ENCODE measurements around the gene AHR.

The AHR gene

DNA sequence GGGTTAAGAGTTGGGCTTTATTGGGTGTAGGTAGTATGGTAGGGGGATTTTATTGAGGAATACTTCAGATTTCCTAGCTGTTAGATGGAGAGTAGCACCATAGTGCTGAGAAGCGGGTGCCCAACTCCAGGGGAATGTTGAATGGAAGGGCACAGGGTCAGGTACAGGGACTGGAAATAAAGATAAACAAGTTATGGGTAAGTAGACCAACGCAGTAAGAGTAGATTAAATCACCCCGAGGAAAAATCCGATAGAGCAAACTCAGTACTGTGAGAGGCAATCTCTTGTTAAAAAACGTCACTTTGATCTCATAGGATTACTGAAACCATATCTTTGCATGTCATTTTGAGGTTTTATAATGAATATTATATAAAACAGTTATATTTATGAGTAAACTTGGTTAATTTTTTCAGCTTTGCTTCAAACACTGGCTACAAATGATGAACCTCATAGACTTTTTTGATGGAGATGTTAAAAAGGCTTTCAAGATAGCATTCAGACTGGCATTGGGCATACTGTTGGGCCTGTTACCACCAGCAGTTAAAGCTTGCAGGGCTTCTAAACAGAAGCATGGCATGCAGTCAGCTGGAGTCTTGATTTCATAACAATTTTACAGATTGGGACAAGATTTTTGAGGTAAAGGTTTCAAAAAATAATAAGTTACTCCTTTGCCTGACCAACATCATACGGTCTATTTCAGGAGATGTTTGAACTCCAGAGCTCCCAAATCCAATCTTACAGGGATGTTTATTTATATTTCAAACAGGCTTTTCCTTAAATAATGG lies 7.1 kb downstream of the AHR start:
- DNase-seq = no peak

DNA sequence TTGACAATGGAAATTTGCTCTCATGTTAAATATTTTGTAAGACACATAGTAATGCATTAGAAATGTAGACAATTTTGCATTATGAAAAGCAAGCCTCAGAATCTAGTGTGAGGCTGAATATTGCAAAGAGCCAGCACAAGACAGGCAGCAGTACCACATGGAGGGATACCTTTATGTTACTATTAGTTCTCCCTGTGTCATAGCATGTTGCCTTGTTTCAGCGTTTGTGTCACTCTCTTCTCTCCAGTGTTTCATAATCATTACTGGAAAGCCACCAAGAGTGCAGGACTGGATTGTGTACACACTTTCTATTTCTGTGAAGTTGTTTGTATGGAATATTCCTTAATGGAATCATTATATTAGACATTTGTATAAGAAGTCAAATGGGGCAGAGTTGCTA lies 8.5 kb downstream of the AHR start:
- DNase-seq = no peak

DNA sequence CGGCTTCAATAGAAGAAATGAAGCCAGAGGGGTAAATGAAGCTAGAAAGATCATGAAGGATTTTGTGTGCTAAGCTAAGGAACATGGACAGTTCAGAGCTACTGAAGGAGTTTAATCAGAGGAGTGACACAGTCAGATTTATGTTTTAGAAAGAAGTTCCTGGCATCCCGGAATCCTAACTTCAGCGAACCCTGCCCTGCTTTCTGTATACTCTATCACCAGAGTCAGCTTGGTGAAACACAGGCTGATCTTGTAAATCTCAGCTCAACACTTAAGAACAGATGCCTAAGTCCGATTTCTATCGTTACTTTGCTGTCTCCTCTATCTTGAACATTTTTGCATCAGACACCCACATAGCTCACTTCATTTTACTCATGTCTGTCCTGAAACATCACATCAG lies 9.1 kb downstream of the AHR start:
- DNase-seq = no peak

DNA sequence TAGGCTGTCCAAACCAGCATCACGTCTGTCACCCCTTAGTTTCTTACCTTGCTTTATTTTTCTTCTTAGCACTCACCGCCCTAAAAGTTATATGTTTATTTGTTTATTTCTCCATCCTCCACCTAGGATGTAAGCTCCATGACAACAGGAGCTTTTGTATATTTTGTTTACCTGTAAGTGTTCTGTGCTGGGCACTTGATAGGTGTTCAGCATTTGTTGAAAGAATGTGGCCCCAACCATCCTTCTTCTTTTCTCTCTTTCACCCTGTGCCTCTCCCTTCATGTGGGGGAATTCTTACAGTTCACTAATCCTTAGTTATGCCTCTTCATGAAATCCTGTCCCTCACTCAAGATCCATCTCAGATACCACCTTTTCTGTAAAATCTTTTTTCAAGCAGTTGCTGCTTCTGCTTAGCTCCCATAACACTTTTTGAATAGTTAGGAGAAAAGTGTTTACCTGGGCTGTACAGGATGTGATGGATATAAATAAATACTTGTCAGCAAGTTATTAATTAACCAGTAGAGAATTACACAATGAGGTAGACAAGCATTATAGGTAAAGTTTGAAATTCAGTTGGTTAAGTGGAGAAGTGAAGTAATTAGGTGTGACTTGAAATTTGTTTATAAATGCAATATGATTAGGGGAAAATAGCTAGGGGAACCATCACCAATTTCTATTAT lies 9.7 kb downstream of the AHR start:
- no peak for DNase-seq

DNA sequence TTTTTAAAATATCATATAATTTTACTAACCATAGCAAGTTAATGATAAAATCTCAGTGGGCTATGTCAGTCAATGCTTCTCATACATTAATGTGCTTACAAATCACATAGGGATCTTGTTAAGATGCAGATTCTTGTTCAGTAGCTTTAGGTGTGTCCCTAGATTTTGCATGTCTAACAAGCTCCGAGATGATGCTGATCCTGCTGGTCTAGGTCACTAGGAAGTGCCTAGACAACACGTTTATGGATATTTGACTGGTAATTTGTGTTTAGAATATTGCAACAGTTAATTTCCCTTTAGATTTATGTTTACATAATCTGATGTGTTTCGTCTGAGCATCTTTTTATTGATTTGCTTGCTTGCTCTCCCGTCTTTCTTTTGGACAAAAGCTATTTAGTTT lies 12.7 kb downstream of the AHR start:
- DNase-seq = no peak

DNA sequence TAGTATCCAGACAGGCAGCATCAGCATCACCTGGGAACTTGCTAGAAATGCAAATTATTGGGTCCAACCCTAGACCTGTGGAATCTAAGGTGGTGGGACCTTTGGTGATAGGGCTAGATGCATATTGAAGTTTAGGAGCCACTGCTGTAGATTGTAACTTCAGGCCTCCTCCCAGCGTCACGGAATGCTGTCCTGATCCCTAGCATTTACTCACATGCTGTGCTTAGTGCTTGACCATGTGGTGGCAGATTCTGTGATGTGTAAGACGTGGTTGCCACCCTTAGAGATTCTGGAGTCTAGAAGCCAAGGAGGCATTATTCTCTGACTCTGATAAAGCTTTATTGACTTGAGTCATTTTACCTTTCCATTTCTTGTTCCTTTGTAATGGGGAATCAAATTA lies 13.5 kb downstream of the AHR start:
- DNase-seq = no peak

DNA sequence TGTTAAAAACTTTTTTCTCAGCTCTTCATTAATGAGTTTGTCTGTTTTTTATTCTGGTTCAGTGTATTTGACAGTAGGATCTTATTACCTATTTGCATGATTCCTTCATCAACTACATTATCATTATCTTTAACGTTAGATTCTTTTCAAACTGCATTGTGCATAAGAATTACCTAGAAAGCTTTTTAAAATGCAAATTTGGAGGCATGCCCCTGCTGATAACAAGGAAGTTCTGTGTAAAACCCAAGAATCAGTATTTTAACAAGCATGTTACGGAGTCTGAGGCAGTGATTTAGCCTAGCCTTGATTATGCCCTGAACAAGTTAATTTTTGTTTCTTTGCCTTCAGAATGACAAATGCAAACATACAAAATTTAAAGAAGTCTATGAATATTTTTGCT lies 14.2 kb downstream of the AHR start:
- DNase-seq = no peak

DNA sequence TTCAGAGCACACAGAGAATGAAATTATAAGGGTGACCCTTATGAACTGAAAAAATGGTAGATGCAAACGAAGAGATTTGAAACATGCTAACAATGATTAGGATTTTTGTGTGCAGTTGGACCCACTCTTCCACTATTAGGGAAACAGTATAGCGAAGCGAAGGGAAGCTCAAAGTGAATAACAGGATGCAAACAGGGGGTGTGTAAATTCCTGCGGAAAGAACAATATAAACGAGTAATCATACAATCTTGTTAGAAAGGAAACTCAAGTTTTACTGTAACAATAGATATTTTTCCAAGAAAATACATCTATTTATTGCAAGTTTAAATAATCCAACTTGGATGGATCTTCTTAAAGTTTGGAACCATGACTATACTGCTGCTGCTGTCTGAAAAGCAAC lies 14.7 kb downstream of the AHR start:
- no peak for DNase-seq

DNA sequence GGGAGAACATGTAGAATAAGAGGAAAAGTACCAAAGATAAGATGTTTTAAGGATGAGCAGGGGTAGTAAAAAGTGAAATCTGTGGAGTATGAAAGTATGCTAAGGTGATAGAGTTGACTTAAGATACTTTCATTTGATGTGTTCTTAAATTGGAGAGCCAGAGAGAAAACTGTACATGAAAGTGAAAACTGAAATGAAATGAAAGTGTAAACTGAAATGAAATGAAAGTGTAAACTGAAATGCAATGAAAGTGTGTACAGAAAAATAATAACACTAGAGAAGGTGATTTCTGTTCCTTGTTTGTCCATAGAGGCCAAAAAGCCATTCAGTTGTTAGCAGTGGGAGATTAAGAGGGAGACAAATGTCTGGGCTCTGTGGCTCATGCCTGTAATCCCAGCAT lies 17.5 kb downstream of the AHR start:
- DNase-seq = no peak

DNA sequence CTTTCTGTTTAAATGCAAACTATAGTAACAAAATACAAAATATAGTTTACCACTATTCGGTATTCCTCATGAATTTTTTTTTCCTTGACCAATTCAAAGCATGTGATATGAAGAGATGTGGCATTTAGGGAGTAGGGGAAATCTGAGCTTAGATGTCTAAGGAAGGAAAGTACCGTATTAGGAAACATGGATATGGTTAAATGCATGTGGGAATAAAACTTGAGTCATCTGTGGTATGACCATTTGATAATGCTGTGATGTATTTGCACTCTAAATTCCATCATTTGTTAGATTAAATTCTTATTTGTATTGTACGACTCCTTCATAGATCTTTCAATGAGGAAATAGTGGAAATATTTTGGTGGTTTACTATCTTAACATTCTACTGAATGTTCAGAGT lies 19.7 kb downstream of the AHR start:
- DNase-seq = no peak

DNA sequence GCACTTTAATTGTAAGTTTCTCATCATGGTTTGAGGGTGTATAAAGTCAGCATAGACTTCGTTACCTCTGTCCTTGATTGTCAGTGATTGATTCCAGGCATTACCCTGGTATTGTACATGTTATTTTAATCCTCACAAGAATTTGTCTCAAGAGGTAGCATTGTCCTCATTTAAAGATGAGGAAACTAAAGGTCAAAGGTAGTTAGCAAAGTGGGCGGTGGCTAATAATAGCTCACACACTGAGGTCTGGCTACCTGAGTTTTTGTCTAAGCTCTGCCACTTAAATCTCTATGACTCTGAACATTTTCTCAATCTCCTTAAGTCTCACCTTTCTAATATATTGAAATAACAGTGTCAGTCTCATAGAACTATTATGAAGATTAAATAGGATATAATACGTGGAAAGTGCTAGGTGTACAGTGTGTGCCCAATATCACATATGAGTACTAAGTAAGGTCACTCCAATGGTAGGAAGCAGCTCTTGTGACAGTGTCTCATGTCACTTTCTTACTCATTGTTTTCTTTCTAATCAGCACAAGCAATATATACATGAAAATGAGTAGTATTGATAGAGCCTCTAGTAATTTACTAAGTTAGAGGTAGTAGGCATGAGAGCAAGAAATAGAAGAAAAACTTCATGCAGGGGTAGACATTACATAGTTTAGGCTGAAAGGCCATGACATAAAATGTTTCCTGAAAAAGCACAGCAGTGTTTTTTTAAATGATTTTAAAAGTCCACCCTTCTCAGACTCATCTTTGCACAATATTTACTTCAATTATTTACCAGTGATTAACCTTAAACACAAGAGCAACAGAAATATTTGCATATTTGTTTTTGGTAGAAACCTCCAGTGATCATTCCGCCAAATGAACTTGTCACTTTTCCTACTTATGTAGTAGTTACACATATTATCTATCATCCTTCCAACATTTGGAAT lies 21.0 kb downstream of the AHR start:
- no peak for DNase-seq

DNA sequence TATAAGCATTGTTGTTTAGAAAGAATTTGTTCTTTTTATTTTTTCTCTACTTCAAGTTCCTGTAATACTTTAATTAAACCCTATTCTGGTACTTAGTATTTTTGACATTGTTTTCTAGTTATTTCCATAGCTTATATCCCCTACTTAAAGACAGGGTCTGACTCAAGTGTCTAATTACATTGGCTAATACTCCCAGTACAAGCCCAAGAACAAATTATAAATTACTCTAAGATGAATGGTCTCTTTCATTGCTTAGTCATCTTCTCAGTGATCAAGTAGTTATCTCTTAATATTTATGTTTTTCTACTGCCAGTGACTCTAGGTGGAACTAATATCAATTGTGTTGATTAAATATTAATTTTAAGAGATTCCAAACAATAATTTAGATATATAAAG lies 21.6 kb downstream of the AHR start:
- no peak for DNase-seq

DNA sequence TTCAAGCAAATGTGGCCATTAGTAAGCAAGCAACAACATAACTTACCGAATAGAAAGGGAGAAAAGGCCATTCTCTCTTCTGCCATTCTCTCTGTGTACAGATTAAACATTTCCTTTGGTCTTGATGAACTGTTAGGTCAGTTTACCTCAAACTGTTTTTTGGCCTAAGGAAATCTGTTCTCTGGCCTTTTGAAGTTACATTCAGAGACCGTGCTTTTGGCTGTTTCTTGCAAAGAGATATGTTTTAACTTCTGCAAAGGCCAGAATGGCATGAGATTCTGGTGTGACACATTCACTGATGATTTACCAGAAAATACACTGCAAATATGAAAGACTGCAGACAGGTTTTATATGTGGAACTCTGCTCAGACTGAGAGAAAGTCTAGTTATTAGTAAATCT lies 22.2 kb downstream of the AHR start:
- DNase-seq = no peak

DNA sequence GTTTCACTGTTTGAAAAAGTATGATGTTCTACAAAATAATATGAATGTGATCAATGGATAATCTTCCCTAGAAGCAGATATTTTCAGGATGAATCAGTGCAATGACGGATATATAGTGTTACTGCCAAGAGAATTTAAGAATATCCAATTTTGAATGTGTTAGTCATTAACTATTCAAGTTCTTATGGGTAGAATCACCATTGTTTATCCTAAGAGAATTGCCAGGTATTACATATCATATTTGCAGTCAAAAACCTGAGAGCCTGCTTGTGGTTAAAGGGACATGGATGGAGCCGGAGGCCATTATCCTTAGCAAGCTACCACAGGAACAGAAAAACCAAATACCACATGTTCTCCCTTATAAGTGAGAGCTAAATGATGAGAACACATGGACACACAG lies 26.9 kb downstream of the AHR start:
- DNase-seq = no peak

DNA sequence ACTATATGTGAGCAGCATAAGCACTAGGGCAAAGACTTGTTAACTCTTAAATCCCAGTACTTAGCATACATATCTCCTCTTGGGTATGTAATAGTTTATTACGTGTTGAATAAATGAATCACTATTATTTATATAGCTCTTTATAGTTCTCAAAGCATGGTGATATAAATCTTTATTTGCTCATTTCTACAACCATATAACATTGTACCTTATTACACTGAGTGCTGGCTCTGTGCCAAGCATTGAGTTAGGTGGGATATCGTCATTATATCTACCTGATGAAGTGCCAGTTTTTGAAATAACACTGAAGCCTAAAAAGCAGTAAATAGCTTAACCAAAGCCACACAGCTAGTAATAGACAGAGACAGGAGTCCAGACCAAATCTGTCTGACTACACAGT lies 27.9 kb downstream of the AHR start:
- no peak for DNase-seq

DNA sequence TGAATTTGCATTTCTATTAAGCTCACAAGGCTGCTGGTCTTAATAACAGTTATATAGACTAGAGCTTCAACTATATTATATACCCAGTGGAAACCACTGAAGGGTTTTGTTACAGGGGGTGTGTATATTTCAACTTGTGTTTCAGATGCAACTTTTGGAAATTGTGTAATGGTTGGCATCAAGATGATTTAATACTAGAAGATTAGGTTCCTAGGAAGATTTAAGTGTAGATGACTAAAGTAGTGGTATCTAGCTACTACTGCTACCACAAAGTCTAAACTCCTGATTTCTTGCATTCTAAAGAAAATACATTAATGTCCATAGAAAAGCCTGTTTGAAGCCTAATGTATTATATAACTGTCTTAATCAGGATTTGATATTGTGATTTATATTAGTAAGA lies 30.2 kb downstream of the AHR start:
- no peak for DNase-seq

DNA sequence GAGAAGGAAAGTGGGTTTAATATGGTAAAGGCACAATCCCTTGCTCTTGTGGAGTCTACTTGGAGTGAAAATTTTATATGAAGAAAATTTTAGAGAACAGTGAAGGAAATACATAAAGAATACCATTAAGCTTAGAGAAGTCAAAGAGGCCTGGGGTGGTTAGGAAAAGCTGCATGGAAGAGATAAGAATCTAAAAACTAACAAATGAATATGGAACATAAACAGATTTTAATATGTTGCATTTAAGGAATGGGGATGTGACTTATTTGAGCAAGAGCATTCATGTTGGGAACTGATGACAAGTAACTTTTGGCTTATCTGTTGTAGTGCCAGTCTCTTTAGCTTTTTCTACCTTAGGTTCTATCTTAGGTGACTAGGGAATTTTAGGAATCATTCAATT lies 31.0 kb downstream of the AHR start:
- DNase-seq = no peak

DNA sequence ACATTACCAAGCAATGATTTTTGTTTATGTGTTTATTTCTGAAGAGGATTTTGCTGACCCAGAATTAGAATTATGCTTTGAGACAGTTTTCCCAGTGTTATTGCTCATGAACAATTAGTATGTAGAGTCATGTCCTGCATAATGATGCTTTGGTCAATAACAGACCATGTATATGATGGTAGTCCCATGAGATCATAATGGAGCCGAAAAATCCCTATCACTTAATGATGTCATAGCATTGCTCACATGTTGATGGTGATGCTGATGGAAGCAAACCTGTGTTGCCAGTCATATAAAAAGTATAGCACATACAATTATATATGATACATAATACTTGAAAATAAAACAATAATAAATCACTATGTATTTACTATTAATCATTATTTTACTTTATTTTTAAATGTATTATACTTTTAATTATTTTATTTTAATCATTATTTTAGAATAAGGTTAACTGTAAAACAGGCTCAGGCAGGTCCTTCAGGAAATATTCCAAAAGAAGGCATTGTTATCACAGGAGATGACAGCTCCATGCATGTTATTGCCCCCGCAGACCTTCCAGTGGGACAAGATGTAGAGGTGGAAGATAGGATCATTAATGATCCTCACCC lies 33.5 kb downstream of the AHR start:
- no peak for DNase-seq

DNA sequence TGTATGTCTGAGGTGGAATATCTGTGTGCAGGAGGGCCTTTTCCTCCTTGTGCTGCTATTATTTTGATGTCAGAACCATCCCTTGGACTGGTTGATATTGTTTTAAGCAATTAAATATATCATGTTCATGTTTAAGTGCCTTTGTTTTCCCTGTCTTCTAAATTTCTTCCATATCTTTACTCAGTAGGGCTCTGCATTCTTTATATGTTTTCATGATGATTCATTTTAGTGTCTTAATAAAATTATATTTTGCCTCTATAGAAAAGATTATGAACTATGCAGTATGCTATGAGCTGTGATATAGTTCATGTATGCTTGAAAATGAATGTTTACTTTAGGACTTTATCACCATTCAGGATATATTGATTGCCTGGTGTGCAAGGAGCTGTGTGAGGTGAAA lies 34.8 kb downstream of the AHR start:
- no peak for DNase-seq

DNA sequence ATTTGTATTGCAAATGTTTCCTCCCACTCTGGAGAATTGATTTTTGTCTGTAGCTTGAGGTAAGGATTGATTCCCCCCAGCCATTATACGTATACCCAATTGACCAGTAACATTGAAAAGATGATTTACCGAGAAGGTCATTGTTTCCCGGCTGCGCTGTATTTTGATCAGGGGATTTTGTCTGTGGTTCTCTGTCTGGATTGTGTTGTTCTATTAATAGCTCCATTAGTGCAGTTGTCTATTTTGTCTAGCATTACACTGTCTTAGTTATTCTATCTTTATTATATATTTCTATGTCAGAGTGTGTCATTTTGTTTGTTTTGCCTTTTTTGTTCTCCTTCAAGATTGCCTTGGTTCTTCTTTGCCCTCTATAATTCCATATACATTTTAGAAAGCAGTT lies 37.7 kb downstream of the AHR start:
- DNase-seq = no peak

DNA sequence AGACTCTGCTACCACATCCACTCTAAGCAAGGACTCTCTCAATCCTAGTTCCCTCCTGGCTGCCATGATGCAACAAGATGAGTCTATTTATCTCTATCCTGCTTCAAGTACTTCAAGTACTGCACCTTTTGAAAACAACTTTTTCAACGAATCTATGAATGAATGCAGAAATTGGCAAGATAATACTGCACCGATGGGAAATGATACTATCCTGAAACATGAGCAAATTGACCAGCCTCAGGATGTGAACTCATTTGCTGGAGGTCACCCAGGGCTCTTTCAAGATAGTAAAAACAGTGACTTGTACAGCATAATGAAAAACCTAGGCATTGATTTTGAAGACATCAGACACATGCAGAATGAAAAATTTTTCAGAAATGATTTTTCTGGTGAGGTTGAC lies 40.7 kb downstream of the AHR start:
- no peak for DNase-seq

DNA sequence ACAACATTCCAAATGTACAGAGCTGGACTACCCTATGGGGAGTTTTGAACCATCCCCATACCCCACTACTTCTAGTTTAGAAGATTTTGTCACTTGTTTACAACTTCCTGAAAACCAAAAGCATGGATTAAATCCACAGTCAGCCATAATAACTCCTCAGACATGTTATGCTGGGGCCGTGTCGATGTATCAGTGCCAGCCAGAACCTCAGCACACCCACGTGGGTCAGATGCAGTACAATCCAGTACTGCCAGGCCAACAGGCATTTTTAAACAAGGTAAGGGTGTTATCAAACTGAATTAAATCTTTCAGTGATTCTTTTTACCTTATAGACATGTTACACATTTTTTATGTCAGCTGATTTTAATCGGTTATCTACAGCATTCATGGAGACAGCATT lies 41.5 kb downstream of the AHR start:
- DNase-seq = no peak

DNA sequence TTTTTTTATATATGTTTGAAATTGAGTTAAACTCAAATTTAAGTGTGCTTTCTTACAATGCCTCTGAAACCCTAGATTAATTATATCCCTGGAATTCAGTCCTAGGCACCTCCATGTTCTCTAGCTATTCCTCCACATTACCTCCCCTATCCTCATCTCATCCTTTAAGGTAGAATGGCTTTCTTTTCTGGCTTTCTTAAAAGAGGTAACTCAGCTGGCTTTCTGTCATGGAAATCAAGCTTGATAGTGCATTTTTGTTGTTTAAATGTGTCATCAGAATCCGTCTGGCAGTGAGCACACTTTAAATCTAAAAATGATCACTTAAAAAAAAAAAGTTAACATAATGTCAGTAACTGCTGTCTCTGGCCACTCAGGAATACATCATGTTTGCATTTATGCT lies 42.2 kb downstream of the AHR start:
- no peak for DNase-seq

Data from NCI-H774 (cell line).